WTC11 (cell line): ENCODE measurements around the gene AQP12A. TPM values are rescaled to one million over a fixed set of nuclear protein-coding genes. Genes with fewer than 3 reads are reported as not detected.

Experiments
- ATAC-seq: fragments of 200-7000 bp; cut with Tn5 transposase; 2 replicates; pipeline ENCODE4 v1.10.0; 2021; ENCODE audit warnings: mild to moderate bottlenecking, moderate library complexity
- CTCF ChIA-PET: fragments of 300-600 bp; sonication (Branson Sonifier 250); formaldehyde crosslinking; loops from one replicate; lab custom pipeline; 2021; ENCODE audit warnings: antibody characterized with exemption; lab: Charles Lee
- POLR2A ChIA-PET: fragments of 350-600 bp; sonication (Branson Sonifier 250); formaldehyde crosslinking; loops from one replicate; lab custom pipeline; 2021; ENCODE audit warnings: antibody characterized with exemption; lab: Charles Lee
- DNase-seq: peaks from one replicate; pipeline ENCODE4 v3.0.0; 2021; ENCODE audit warnings: low spot score
- H3K27ac Mint-ChIP-seq: 2 replicates; pipeline ENCODE4 v1.8.0; 2021; ENCODE audit warnings: mixed read lengths
- H3K27me3 Mint-ChIP-seq: 2 replicates; pipeline ENCODE4 v1.8.0; 2021; ENCODE audit warnings: low read depth, mild to moderate bottlenecking, moderate library complexity, mixed read lengths
- H3K36me3 Mint-ChIP-seq: 2 replicates; pipeline ENCODE4 v1.8.0; 2021; ENCODE audit warnings: mixed read lengths
- H3K4me1 Mint-ChIP-seq: 2 replicates; pipeline ENCODE4 v1.8.0; 2022; ENCODE audit warnings: mixed read lengths
- H3K4me3 Mint-ChIP-seq: 2 replicates; pipeline ENCODE4 v1.8.0; 2021; ENCODE audit warnings: mild to moderate bottlenecking, moderate library complexity, mixed read lengths
- H3K9me3 Mint-ChIP-seq: 2 replicates; pipeline ENCODE4 v1.8.0; 2021; ENCODE audit warnings: mixed read lengths
- CREB1 ChIP-seq: sonication (generic); formaldehyde crosslinking; IDR thresholded peaks from 2 replicates; pipeline ENCODE4 v1.8.0; 2023; ENCODE audit warnings: mild to moderate bottlenecking, missing genetic modification reagents
- ELF4 ChIP-seq: sonication (generic); formaldehyde crosslinking; IDR thresholded peaks from 2 replicates; pipeline ENCODE4 v1.8.1; 2022; ENCODE audit warnings: low read depth, mild to moderate bottlenecking, moderate library complexity, missing genetic modification reagents
- IRF2 ChIP-seq: sonication (generic); formaldehyde crosslinking; IDR thresholded peaks from 2 replicates; pipeline ENCODE4 v1.8.0; 2022; ENCODE audit warnings: low read depth, missing genetic modification reagents, borderline replicate concordance
- PRRX2 ChIP-seq: fragments of 250-450 bp; sonication (Bioruptor Pico); IDR thresholded peaks from 2 replicates; pipeline ENCODE4 v1.8.0; 2021; ENCODE audit warnings: mild to moderate bottlenecking
- SMAD4 ChIP-seq: sonication (generic); formaldehyde crosslinking; IDR thresholded peaks from 2 replicates; pipeline ENCODE4 v1.8.0; 2022; ENCODE audit warnings: mild to moderate bottlenecking, missing genetic modification reagents
- TCF7 ChIP-seq: sonication (generic); formaldehyde crosslinking; IDR thresholded peaks from 2 replicates; pipeline ENCODE4 v1.8.0; 2022; ENCODE audit warnings: mild to moderate bottlenecking, low read depth, missing genetic modification reagents, moderate library complexity
- TEAD4 ChIP-seq: sonication (generic); formaldehyde crosslinking; IDR thresholded peaks from 2 replicates; pipeline ENCODE4 v1.8.0; 2022; ENCODE audit warnings: mild to moderate bottlenecking, missing genetic modification reagents
- ZNF219 ChIP-seq: sonication (generic); formaldehyde crosslinking; IDR thresholded peaks from 2 replicates; pipeline ENCODE4 v1.8.0; 2023; ENCODE audit warnings: missing genetic modification reagents, mild to moderate bottlenecking, borderline replicate concordance
- ZNF423 ChIP-seq: fragments of 250-450 bp; sonication (Bioruptor Pico); IDR thresholded peaks from 2 replicates; pipeline ENCODE4 v2.1.2; 2022; ENCODE audit warnings: mild to moderate bottlenecking, moderate library complexity
- total RNA-seq: library from RNA; stranded (reverse); gene quantifications from 3 replicates; pipeline ENCODE4 v1.2.3, GENCODE V29; 2021
- TF ChIP-seq, protein P1 (sequence below): sonication (generic); formaldehyde crosslinking; IDR thresholded peaks from 2 replicates; pipeline ENCODE4 v1.8.0; 2023; ENCODE audit warnings: missing genetic modification reagents, mild to moderate bottlenecking, borderline replicate concordance
- TF ChIP-seq, protein P2 (sequence below): fragments of 200-600 bp; IDR thresholded peaks from 2 replicates; pipeline ENCODE4 v1.8.0; 2022; ENCODE audit warnings: antibody characterized with exemption
- TF ChIP-seq, protein P3 (sequence below): sonication (generic); formaldehyde crosslinking; IDR thresholded peaks from 2 replicates; pipeline ENCODE4 v1.8.0; 2023; ENCODE audit warnings: mild to moderate bottlenecking, missing genetic modification reagents
- TF ChIP-seq, protein P4 (sequence below): sonication (generic); formaldehyde crosslinking; IDR thresholded peaks from 2 replicates; pipeline ENCODE4 v1.8.0; 2022; ENCODE audit warnings: mild to moderate bottlenecking, missing genetic modification reagents
- TF ChIP-seq, protein P5 (sequence below): sonication (generic); formaldehyde crosslinking; IDR thresholded peaks from 2 replicates; pipeline ENCODE4 v1.8.1; 2023; ENCODE audit warnings: mild to moderate bottlenecking, missing genetic modification reagents, moderate library complexity

Gene AQP12A
- total RNA-seq, 1 experiment from 2014 or later: not detected

DNA sequence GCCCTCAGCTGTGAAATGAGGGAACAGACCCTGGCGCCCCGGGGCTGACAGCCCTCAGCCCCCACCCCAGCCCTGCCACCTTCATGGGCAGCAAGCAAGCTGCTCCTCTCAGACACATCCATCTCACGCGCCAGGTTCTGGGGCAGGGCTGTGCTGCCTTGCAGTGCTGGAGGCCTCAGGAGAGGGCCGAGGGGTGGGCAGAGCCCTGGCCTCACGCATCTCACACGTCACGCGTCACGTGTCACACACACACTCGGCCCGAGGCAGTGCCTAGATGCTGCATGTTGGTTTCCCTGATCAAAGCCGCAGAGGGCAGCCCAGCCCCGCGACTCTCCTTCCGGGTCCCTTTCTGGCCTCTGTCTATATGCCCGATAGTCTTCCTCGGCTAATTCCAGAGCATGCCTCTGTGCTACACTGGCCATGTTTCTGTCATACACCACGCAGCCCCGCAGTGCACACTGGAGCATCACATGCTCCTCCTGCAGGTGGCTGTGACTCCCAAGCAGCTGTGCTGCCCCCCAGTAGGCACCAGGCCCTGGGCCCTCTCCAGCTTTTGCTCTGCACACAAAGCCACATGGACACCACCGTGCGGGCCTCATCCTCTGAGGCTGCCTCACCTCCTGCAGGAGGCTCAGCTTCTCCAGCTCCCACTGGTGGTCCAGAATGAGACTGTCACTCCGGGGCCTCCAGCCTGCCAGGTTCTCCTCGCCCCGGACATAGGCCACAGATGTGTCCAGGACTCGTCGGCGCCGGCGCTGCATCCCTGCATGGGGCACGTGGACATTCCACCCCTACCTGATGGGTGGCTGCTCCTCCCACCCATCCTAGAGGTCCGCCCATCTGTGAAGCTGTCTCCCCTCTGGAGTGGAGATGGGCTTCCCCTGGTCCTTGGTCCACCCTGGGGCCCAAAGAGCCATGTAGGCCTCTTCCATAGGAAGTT lies 31.4 kb downstream of the AQP12A start:
- H3K36me3 Mint-ChIP-seq: peaks cover 32% of the 10 kb centered on the region
- ATAC-seq (no peak; the same call in 1 of the 2 replicates), DNase-seq (no peak)
- TF ChIP-seq, protein P1, sequence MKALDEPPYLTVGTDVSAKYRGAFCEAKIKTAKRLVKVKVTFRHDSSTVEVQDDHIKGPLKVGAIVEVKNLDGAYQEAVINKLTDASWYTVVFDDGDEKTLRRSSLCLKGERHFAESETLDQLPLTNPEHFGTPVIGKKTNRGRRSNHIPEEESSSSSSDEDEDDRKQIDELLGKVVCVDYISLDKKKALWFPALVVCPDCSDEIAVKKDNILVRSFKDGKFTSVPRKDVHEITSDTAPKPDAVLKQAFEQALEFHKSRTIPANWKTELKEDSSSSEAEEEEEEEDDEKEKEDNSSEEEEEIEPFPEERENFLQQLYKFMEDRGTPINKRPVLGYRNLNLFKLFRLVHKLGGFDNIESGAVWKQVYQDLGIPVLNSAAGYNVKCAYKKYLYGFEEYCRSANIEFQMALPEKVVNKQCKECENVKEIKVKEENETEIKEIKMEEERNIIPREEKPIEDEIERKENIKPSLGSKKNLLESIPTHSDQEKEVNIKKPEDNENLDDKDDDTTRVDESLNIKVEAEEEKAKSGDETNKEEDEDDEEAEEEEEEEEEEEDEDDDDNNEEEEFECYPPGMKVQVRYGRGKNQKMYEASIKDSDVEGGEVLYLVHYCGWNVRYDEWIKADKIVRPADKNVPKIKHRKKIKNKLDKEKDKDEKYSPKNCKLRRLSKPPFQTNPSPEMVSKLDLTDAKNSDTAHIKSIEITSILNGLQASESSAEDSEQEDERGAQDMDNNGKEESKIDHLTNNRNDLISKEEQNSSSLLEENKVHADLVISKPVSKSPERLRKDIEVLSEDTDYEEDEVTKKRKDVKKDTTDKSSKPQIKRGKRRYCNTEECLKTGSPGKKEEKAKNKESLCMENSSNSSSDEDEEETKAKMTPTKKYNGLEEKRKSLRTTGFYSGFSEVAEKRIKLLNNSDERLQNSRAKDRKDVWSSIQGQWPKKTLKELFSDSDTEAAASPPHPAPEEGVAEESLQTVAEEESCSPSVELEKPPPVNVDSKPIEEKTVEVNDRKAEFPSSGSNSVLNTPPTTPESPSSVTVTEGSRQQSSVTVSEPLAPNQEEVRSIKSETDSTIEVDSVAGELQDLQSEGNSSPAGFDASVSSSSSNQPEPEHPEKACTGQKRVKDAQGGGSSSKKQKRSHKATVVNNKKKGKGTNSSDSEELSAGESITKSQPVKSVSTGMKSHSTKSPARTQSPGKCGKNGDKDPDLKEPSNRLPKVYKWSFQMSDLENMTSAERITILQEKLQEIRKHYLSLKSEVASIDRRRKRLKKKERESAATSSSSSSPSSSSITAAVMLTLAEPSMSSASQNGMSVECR (CRISPR knock-in tag): no peak
- TF ChIP-seq PRRX2 (CRISPR knock-in tag): no peak
- H3K9me3 Mint-ChIP-seq: no peaks in the 10 kb centered on the region
- H3K27me3 Mint-ChIP-seq: no peaks in the 10 kb centered on the region
- H3K4me3 Mint-ChIP-seq: no peak overlapping the region
- CTCF ChIA-PET: interaction anchor here (0.9 to 1.3 kb wide), 2 partner anchors 8 to 10 kb away, joined by 3 to 4 read pairs; no protein-coding TSS in a partner anchor
- H3K4me1 Mint-ChIP-seq: no peaks in the 10 kb centered on the region
- no peak overlapping the region for H3K27ac Mint-ChIP-seq
- POLR2A ChIA-PET: interaction anchor here (0.8 to 0.9 kb wide), 2 partner anchors 41 to 67 kb away, joined by 3 read pairs; no protein-coding TSS in a partner anchor

DNA sequence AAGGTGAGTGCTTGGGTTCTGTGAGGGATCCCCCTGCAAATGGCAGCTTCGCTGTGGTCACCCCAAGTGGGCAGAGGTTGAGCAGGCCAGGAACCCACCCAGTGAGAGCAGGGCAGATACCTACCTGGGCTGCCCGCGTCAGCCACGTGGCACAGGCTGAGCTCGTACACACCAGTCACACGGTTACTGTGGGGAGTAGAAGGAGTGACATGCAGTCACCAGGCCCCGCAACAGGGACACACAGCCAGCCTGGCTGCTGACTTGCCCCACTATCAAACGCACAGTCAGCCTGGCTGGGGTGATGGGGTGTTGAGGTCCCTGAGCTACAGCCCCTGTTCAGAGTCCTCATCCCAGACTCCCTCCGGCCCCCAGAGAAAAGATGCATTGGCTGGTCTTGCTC lies 32.2 kb downstream of the AQP12A start:
- Mint-ChIP-seq H3K4me3 (no peak overlapping the region), H3K36me3 (peaks cover 34% of the 10 kb centered on the region), H3K27me3 (no peaks in the 10 kb centered on the region), H3K4me1 (no peaks in the 10 kb centered on the region), H3K9me3 (no peaks in the 10 kb centered on the region), H3K27ac (no peak overlapping the region)
- TF ChIP-seq SMAD4 (CRISPR knock-in tag) (no peak), TEAD4 (CRISPR knock-in tag) (no peak)
- TF ChIP-seq, protein P2, sequence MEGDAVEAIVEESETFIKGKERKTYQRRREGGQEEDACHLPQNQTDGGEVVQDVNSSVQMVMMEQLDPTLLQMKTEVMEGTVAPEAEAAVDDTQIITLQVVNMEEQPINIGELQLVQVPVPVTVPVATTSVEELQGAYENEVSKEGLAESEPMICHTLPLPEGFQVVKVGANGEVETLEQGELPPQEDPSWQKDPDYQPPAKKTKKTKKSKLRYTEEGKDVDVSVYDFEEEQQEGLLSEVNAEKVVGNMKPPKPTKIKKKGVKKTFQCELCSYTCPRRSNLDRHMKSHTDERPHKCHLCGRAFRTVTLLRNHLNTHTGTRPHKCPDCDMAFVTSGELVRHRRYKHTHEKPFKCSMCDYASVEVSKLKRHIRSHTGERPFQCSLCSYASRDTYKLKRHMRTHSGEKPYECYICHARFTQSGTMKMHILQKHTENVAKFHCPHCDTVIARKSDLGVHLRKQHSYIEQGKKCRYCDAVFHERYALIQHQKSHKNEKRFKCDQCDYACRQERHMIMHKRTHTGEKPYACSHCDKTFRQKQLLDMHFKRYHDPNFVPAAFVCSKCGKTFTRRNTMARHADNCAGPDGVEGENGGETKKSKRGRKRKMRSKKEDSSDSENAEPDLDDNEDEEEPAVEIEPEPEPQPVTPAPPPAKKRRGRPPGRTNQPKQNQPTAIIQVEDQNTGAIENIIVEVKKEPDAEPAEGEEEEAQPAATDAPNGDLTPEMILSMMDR: no peak
- TF ChIP-seq, protein P1 (CRISPR knock-in tag): no peak
- DNase-seq: no peak
- no peak for ATAC-seq
- ChIA-PET POLR2A (interaction anchor here (0.9 kb wide), 1 partner anchor 40 kb away, joined by 3 read pairs; no protein-coding TSS in a partner anchor), CTCF (interaction anchor here (0.9 to 1.3 kb wide), 2 partner anchors 9 kb away, joined by 3 to 4 read pairs; no protein-coding TSS in a partner anchor)

DNA sequence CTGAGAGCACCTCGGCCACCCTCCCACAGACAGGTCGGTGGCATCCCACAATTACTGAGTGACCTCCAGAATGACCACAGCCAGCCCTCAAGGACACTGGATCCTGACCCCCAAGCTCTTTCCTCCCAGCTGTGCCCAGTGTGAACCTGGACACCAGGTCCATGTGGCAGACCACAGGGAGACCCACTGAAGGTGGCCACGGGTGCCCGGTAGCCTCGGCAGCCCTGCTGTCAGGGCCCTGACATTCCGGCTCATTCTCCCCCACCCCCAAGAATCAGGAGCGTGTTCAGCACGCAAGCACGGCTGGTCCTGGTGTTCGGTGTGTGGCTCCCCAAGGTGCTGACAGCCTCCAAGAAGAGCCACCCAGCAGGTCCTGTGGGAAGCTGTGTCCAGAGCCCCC lies 32.8 kb downstream of the AQP12A start:
- ATAC-seq (no peak), DNase-seq (no peak)
- POLR2A ChIA-PET: no interaction called here
- no peaks in the 10 kb centered on the region for H3K27me3 Mint-ChIP-seq
- H3K9me3 Mint-ChIP-seq: no peaks in the 10 kb centered on the region
- peaks cover 31% of the 10 kb centered on the region for H3K36me3 Mint-ChIP-seq
- H3K27ac Mint-ChIP-seq: no peak overlapping the region
- H3K4me1 Mint-ChIP-seq: no peaks in the 10 kb centered on the region
- H3K4me3 Mint-ChIP-seq: no peak overlapping the region
- CTCF ChIA-PET: interaction anchor here (1.3 kb wide), 1 partner anchor 9 kb away, joined by 4 read pairs; no protein-coding TSS in a partner anchor
- TF ChIP-seq, protein P3, sequence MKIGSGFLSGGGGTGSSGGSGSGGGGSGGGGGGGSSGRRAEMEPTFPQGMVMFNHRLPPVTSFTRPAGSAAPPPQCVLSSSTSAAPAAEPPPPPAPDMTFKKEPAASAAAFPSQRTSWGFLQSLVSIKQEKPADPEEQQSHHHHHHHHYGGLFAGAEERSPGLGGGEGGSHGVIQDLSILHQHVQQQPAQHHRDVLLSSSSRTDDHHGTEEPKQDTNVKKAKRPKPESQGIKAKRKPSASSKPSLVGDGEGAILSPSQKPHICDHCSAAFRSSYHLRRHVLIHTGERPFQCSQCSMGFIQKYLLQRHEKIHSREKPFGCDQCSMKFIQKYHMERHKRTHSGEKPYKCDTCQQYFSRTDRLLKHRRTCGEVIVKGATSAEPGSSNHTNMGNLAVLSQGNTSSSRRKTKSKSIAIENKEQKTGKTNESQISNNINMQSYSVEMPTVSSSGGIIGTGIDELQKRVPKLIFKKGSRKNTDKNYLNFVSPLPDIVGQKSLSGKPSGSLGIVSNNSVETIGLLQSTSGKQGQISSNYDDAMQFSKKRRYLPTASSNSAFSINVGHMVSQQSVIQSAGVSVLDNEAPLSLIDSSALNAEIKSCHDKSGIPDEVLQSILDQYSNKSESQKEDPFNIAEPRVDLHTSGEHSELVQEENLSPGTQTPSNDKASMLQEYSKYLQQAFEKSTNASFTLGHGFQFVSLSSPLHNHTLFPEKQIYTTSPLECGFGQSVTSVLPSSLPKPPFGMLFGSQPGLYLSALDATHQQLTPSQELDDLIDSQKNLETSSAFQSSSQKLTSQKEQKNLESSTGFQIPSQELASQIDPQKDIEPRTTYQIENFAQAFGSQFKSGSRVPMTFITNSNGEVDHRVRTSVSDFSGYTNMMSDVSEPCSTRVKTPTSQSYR (CRISPR knock-in tag): no peak
- no peak for TF ChIP-seq TCF7
- no peak for TF ChIP-seq ZNF423 (CRISPR knock-in tag)
- no peak for TF ChIP-seq ELF4 (CRISPR knock-in tag)
- TF ChIP-seq IRF2 (CRISPR knock-in tag): no peak
- TF ChIP-seq CREB1: no peak
- TF ChIP-seq SMAD4 (CRISPR knock-in tag): no peak
- TF ChIP-seq, protein P4, sequence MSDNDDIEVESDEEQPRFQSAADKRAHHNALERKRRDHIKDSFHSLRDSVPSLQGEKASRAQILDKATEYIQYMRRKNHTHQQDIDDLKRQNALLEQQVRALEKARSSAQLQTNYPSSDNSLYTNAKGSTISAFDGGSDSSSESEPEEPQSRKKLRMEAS: no peak
- no peak for TF ChIP-seq ZNF219 (CRISPR knock-in tag)
- TF ChIP-seq, protein P5, sequence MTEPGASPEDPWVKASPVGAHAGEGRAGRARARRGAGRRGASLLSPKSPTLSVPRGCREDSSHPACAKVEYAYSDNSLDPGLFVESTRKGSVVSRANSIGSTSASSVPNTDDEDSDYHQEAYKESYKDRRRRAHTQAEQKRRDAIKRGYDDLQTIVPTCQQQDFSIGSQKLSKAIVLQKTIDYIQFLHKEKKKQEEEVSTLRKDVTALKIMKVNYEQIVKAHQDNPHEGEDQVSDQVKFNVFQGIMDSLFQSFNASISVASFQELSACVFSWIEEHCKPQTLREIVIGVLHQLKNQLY: no peak
